ENCODE measurements around the gene CHI3L1.

Gene CHI3L1

GRCh38 chr1:203206129-203206687, 19.7 kb upstream of the CHI3L1 start:
- DNase-seq (ENCODE audit: low read depth, low spot score): no peak

- no peak for DNase-seq (ENCODE audit: low read depth, low spot score)
Measured at GRCh38 chr1:203204756-203205155, 18.3 kb upstream of the CHI3L1 start.

- no peak for DNase-seq (ENCODE audit: low read depth, low spot score)
Measured at GRCh38 chr1:203202431-203203245, 16.1 kb upstream of the CHI3L1 start.

GRCh38 chr1:203201516-203202205, 15.2 kb upstream of the CHI3L1 start:
- DNase-seq (ENCODE audit: low read depth, low spot score): no peak

GRCh38 chr1:203200916-203201315, 14.4 kb upstream of the CHI3L1 start:
- no peak for DNase-seq (ENCODE audit: low read depth, low spot score)

- DNase-seq (ENCODE audit: low read depth, low spot score): no peak
Measured at GRCh38 chr1:203199816-203200571, 13.5 kb upstream of the CHI3L1 start.

GRCh38 chr1:203199481-203199815, 12.9 kb upstream of the CHI3L1 start:
- no peak for DNase-seq (ENCODE audit: low read depth, low spot score)

GRCh38 chr1:203199002-203199401, 12.5 kb upstream of the CHI3L1 start:
- no peak for DNase-seq (ENCODE audit: low read depth, low spot score)

GRCh38 chr1:203197625-203198024, 11.1 kb upstream of the CHI3L1 start:
- DNase-seq (ENCODE audit: low read depth, low spot score): peak; percentile 7

- no peak for DNase-seq (ENCODE audit: low read depth, low spot score)
Measured at GRCh38 chr1:203196371-203196770, 9.9 kb upstream of the CHI3L1 start.

- DNase-seq (ENCODE audit: low read depth, low spot score): no peak
Measured at GRCh38 chr1:203190949-203191348, 4.4 kb upstream of the CHI3L1 start.

- no peak for DNase-seq (ENCODE audit: low read depth, low spot score)
Measured at GRCh38 chr1:203189951-203190352, 3.4 kb upstream of the CHI3L1 start.

- DNase-seq (ENCODE audit: low read depth, low spot score): no peak
Measured at GRCh38 chr1:203188686-203189232, 2.3 kb upstream of the CHI3L1 start.

GRCh38 chr1:203187689-203188264, 1.3 kb upstream of the CHI3L1 start:
- no peak for DNase-seq (ENCODE audit: low read depth, low spot score)

GRCh38 chr1:203187304-203187685, 791 bp upstream of the CHI3L1 start:
- no peak for DNase-seq (ENCODE audit: low read depth, low spot score)

GRCh38 chr1:203186091-203186445, 436 bp downstream of the CHI3L1 start:
- no peak for DNase-seq (ENCODE audit: low read depth, low spot score)

GRCh38 chr1:203185585-203185984, 919 bp downstream of the CHI3L1 start:
- no peak for DNase-seq (ENCODE audit: low read depth, low spot score)

- no peak for DNase-seq (ENCODE audit: low read depth, low spot score)
Measured at GRCh38 chr1:203185061-203185461, 1.4 kb downstream of the CHI3L1 start.

GRCh38 chr1:203184467-203184866, 2.0 kb downstream of the CHI3L1 start:
- DNase-seq (ENCODE audit: low read depth, low spot score): no peak

- DNase-seq (ENCODE audit: low read depth, low spot score): no peak
Measured at GRCh38 chr1:203183828-203184227, 2.7 kb downstream of the CHI3L1 start.

- DNase-seq (ENCODE audit: low read depth, low spot score): no peak
Measured at GRCh38 chr1:203182387-203182953, 4.0 kb downstream of the CHI3L1 start.

Data from smooth muscle cell of the brain vasculature (primary cell).